Measurements from ENCODE around the gene RAB11B. TPM values are rescaled to one million over a fixed set of nuclear protein-coding genes. Genes with fewer than 3 reads are reported as not detected.

The RAB11B gene
- total and polyA plus RNA-seq, 2 of the 13 experiments (the other 11 are each of a cell fraction or from before 2014, with no cell fraction given), result 6.0 to 28.4 TPM

GRCh38 chr19:8423817-8424223 lies 33.7 kb downstream of the RAB11B start (continued):
- no peak for TF ChIP-seq TRIM22 (IDR thresholded peaks at IDR 0.05)
- no peak for TF ChIP-seq ZNF383 (CRISPR knock-in tag; IDR thresholded peaks at IDR 0.05; ENCODE audit: borderline replicate concordance)
- TF ChIP-seq PHB2 (IDR thresholded peaks at IDR 0.05; ENCODE audit: partially characterized antibody), result no peak
- TF ChIP-seq HINFP (CRISPR knock-in tag; IDR thresholded peaks at IDR 0.05; ENCODE audit: low read depth), result no peak
- no peak for TF ChIP-seq GMEB2 (CRISPR knock-in tag; IDR thresholded peaks at IDR 0.05; ENCODE audit: low read depth)
- no peak for TF ChIP-seq ZNF792 (CRISPR knock-in tag; IDR thresholded peaks at IDR 0.05)
- TF ChIP-seq ZNF678 (CRISPR knock-in tag; IDR thresholded peaks at IDR 0.05), result no peak
- TF ChIP-seq ZNF547 (CRISPR knock-in tag; IDR thresholded peaks at IDR 0.05), result no peak
- no peak for TF ChIP-seq ZNF484 (CRISPR knock-in tag; IDR thresholded peaks at IDR 0.05; ENCODE audit: borderline replicate concordance, low read depth)
- no peak for TF ChIP-seq ZNF546 (CRISPR knock-in tag; conservative IDR thresholded peaks at IDR 0.05)
- TF ChIP-seq ZNF614 (CRISPR knock-in tag; IDR thresholded peaks at IDR 0.05; ENCODE audit: borderline replicate concordance), result no peak
- TF ChIP-seq CHCHD3 (CRISPR knock-in tag; IDR thresholded peaks at IDR 0.05), result no peak
- TF ChIP-seq MXD3 (CRISPR knock-in tag; IDR thresholded peaks at IDR 0.05), result no peak
- TF ChIP-seq ZHX2 (IDR thresholded peaks at IDR 0.05; ENCODE audit: low read depth), result peak; percentile 73; the same call in 1 of the 2 replicates
- no peak for TF ChIP-seq ZHX2 (CRISPR knock-in tag; IDR thresholded peaks at IDR 0.05; ENCODE audit: borderline replicate concordance)
- TF ChIP-seq ZBTB42 (CRISPR knock-in tag; IDR thresholded peaks at IDR 0.05), result no peak
- TF ChIP-seq GMEB1 (CRISPR knock-in tag; IDR thresholded peaks at IDR 0.05; ENCODE audit: borderline replicate concordance), result no peak
- TF ChIP-seq ZNF781 (CRISPR knock-in tag; IDR thresholded peaks at IDR 0.05; ENCODE audit: borderline replicate concordance, not compliant biosample characterization), result no peak
- no peak for TF ChIP-seq ISL2 (CRISPR knock-in tag; IDR thresholded peaks at IDR 0.05)
